ENCODE data around the gene EEF1AKMT1. TPM values are rescaled to one million over a fixed set of nuclear protein-coding genes. Genes with fewer than 3 reads are reported as not detected.

EEF1AKMT1 gene
- total and polyA plus RNA-seq, 10 of the 15 experiments (the other 5 are each of a cell fraction or from before 2014, with no cell fraction given) = 7.9 to 44.5 (median 11.0) TPM

DNA sequence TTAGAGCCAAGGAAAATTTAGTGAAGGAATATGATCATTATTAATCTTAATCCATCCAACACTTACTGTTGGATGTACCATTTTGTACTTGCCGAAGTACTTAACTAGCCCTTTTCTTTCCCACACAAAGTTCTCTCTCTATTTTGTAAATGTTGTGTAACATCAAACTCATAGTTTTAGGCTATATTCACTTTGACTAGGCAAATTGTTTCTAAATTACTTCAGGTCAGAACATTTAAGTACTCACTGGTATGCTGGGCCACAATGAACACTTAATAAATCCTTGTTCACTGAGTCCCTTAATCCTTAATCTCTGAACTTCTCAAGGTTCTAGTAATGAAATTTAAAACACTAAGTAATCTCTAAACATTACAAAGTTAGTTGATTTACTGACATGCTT lies 49.3 kb upstream of the EEF1AKMT1 start:
- Histone ChIP-seq H3K36me3 (ENCODE audit: control insufficient read depth in 2 of 2, insufficient read depth in 2 of 2, low read length in 1 of 2) (peaks cover 0 to 12% of the 10 kb centered on the region in 2 experiments; a peak in 2 of 4 replicates), H3K9me3 (replicated peaks; ENCODE audit: control insufficient read depth, insufficient read depth, low read length) (no peaks in the 10 kb centered on the region), H3K4me2 (ENCODE audit: control insufficient read depth, insufficient read depth) (no peak overlapping the region), H3K4me1 (ENCODE audit: control insufficient read depth, insufficient read depth, low read length) (no peaks in the 10 kb centered on the region), H3K4me3 (no peak overlapping the region), H3K27me3 (replicated peaks in 1 of 2; ENCODE audit: control insufficient read depth in 2 of 2, insufficient read depth in 2 of 2, low read length in 1 of 2) (no peaks in the 10 kb centered on the region), H3K27ac (ENCODE audit: control insufficient read depth, insufficient read depth) (no peak overlapping the region), H2AFZ (ENCODE audit: control insufficient read depth, low read depth, low read length) (no peak overlapping the region), H3K79me2 (ENCODE audit: control insufficient read depth, insufficient read depth, low read length) (no peaks in the 10 kb centered on the region), H4K20me1 (ENCODE audit: control insufficient read depth, insufficient read depth) (no peaks in the 10 kb centered on the region), H3K9ac (ENCODE audit: control insufficient read depth, insufficient read depth, low read length) (no peak overlapping the region)
- ChIA-PET CTCF (interaction anchor here (0.8 kb wide), 1 partner anchor 626 kb away, joined by 3 read pairs; no protein-coding TSS in a partner anchor), RAD21 (ENCODE audit: unreplicated experiment) (interaction anchor here (1.2 kb wide), 1 partner anchor 8 kb away, joined by 3 read pairs; no protein-coding TSS in a partner anchor), SMC1A (ENCODE audit: uncharacterized antibody, unreplicated experiment) (interaction anchor here (0.6 kb wide), 1 partner anchor 614 kb away, joined by 3 read pairs; no protein-coding TSS in a partner anchor), POLR2A (interaction anchor here (0.6 kb wide), 1 partner anchor 31 kb away, joined by 3 read pairs; no protein-coding TSS in a partner anchor)
- ATAC-seq (no peak), FAIRE-seq (no peak), DNase-seq (ENCODE audit: low read depth, low spot score) (no peak)
- in situ Hi-C loops (cut with MboI) (no loop called here), intact Hi-C loops (cut with micrococcal nuclease; ENCODE audit: unreplicated experiment) (no loop called here)
- WGBS (ENCODE audit: insufficient coverage, insufficient replicate concordance, low lambda C conversion rate, missing lambda C conversion rate) = 100% methylated on average over 1 of the region's 1 CpG
- no peak for TF ChIP-seq PAX8 (IDR thresholded peaks at IDR 0.05)
- TF ChIP-seq ZSCAN29 (IDR thresholded peaks at IDR 0.05) = no peak
- TF ChIP-seq ZNF274 (IDR thresholded peaks at IDR 0.05; ENCODE audit: insufficient read depth, insufficient read length) = no peak
- TF ChIP-seq MEF2A (IDR thresholded peaks at IDR 0.05; ENCODE audit: insufficient read depth, low read depth, low read length) = no peak
- no peak for TF ChIP-seq NRF1 (conservative IDR thresholded peaks at IDR 0.05; ENCODE audit: low read depth, low read length)
- BruUV-seq (replicated peaks) = no TSS peak

DNA sequence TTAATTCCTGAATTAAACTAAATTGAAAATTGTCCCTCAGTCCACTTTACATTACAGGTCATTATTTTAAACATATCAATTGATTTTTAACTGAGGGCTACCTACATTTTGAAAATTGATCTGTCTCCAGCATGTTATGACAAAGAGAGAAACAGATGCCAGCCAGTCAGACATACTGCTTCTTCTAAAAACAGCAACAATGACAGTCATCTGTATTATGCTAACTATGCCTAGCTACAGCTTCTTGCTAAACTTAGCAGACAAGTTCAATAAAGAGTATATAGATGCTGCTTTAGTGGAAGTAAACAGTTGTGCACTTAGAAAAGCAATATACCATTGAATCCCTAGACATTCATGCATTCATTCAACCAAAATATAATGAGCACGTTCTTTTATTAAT lies 48.6 kb upstream of the EEF1AKMT1 start:
- H3K9me3 ChIP-seq (replicated peaks; ENCODE audit: control insufficient read depth, insufficient read depth, low read length) = no peaks in the 10 kb centered on the region
- WGBS (ENCODE audit: insufficient coverage, insufficient replicate concordance, low lambda C conversion rate, missing lambda C conversion rate) = 43% methylated on average over 1 of the region's 1 CpG
- FAIRE-seq (no peak), DNase-seq (ENCODE audit: low read depth, low spot score) (no peak), ATAC-seq (no peak)
- CTCF ChIA-PET = interaction anchor here (0.8 to 3.3 kb wide), 3 partner anchors 13 to 626 kb away, joined by 3 to 12 read pairs (median 4); no protein-coding TSS in a partner anchor
- SMC1A ChIA-PET (ENCODE audit: uncharacterized antibody, unreplicated experiment) = interaction anchor here (0.7 kb wide), 1 partner anchor 10 kb away, joined by 5 read pairs; no protein-coding TSS in a partner anchor
- no peaks in the 10 kb centered on the region for H3K79me2 ChIP-seq (ENCODE audit: control insufficient read depth, insufficient read depth, low read length)
- H2AFZ ChIP-seq (ENCODE audit: control insufficient read depth, low read depth, low read length) = no peak overlapping the region
- in situ Hi-C loops (cut with MboI) = no loop called here
- RAD21 ChIA-PET (ENCODE audit: unreplicated experiment) = interaction anchor here (1.2 kb wide), 1 partner anchor 9 kb away, joined by 3 read pairs; no protein-coding TSS in a partner anchor
- POLR2A ChIA-PET = no interaction called here
- BruUV-seq (replicated peaks) = no TSS peak
- no peaks in the 10 kb centered on the region for H4K20me1 ChIP-seq (ENCODE audit: control insufficient read depth, insufficient read depth)
- H3K9ac ChIP-seq (ENCODE audit: control insufficient read depth, insufficient read depth, low read length) = no peak overlapping the region
- no peak overlapping the region for H3K4me2 ChIP-seq (ENCODE audit: control insufficient read depth, insufficient read depth)
- H3K27me3 ChIP-seq (replicated peaks in 1 of 2; ENCODE audit: control insufficient read depth in 2 of 2, insufficient read depth in 2 of 2, low read length in 1 of 2) = no peaks in the 10 kb centered on the region
- no peak overlapping the region for H3K4me3 ChIP-seq
- no peak overlapping the region for H3K27ac ChIP-seq (ENCODE audit: control insufficient read depth, insufficient read depth)
- intact Hi-C loops (cut with micrococcal nuclease; ENCODE audit: unreplicated experiment) = no loop called here
- no peaks in the 10 kb centered on the region for H3K4me1 ChIP-seq (ENCODE audit: control insufficient read depth, insufficient read depth, low read length)
- H3K36me3 ChIP-seq (ENCODE audit: control insufficient read depth in 2 of 2, insufficient read depth in 2 of 2, low read length in 1 of 2) = peaks cover 0 to 12% of the 10 kb centered on the region in 2 experiments; a peak in 2 of 4 replicates
- TF ChIP-seq, protein P1, sequence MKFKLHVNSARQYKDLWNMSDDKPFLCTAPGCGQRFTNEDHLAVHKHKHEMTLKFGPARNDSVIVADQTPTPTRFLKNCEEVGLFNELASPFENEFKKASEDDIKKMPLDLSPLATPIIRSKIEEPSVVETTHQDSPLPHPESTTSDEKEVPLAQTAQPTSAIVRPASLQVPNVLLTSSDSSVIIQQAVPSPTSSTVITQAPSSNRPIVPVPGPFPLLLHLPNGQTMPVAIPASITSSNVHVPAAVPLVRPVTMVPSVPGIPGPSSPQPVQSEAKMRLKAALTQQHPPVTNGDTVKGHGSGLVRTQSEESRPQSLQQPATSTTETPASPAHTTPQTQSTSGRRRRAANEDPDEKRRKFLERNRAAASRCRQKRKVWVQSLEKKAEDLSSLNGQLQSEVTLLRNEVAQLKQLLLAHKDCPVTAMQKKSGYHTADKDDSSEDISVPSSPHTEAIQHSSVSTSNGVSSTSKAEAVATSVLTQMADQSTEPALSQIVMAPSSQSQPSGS (IDR thresholded peaks at IDR 0.05; ENCODE audit: low read length) = no peak
- TF ChIP-seq TBL1XR1 (IDR thresholded peaks at IDR 0.05; ENCODE audit: low read depth, low read length) (no peak), RAD51 (IDR thresholded peaks at IDR 0.05) (no peak), KDM1A (IDR thresholded peaks at IDR 0.05; ENCODE audit: borderline replicate concordance) (no peak)
- TF ChIP-seq, protein P2, sequence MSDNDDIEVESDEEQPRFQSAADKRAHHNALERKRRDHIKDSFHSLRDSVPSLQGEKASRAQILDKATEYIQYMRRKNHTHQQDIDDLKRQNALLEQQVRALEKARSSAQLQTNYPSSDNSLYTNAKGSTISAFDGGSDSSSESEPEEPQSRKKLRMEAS (IDR thresholded peaks at IDR 0.05; ENCODE audit: low read depth, low read length) = no peak
- TF ChIP-seq, protein P3, sequence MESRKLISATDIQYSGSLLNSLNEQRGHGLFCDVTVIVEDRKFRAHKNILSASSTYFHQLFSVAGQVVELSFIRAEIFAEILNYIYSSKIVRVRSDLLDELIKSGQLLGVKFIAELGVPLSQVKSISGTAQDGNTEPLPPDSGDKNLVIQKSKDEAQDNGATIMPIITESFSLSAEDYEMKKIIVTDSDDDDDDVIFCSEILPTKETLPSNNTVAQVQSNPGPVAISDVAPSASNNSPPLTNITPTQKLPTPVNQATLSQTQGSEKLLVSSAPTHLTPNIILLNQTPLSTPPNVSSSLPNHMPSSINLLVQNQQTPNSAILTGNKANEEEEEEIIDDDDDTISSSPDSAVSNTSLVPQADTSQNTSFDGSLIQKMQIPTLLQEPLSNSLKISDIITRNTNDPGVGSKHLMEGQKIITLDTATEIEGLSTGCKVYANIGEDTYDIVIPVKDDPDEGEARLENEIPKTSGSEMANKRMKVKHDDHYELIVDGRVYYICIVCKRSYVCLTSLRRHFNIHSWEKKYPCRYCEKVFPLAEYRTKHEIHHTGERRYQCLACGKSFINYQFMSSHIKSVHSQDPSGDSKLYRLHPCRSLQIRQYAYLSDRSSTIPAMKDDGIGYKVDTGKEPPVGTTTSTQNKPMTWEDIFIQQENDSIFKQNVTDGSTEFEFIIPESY (IDR thresholded peaks at IDR 0.05) = no peak
- TF ChIP-seq, protein P4, sequence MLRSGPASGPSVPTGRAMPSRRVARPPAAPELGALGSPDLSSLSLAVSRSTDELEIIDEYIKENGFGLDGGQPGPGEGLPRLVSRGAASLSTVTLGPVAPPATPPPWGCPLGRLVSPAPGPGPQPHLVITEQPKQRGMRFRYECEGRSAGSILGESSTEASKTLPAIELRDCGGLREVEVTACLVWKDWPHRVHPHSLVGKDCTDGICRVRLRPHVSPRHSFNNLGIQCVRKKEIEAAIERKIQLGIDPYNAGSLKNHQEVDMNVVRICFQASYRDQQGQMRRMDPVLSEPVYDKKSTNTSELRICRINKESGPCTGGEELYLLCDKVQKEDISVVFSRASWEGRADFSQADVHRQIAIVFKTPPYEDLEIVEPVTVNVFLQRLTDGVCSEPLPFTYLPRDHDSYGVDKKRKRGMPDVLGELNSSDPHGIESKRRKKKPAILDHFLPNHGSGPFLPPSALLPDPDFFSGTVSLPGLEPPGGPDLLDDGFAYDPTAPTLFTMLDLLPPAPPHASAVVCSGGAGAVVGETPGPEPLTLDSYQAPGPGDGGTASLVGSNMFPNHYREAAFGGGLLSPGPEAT (IDR thresholded peaks at IDR 0.05; ENCODE audit: low read depth) = no peak

All from GM12878 (cell line).